HUES64 (cell line): Measurements from ENCODE around the gene SELE.
"Not testable (repeated sequence)": the region's sequence is repeated elsewhere in the genome, so short reads cannot be mapped to it uniquely, and the experiment has no call there.

ENCODE experiments used
- H3K27ac ChIP-seq: 2 replicates; pipeline ENCODE4 v1.7.0; 2013; ENCODE audit warnings: low read depth, low read length, inconsistent platforms
- H3K27me3 ChIP-seq: 2 replicates; pipeline ENCODE4 v1.6.1; 2013; ENCODE audit warnings: mild to moderate bottlenecking, low read length; ENCODE audit not compliant: insufficient read depth
- H3K36me3 ChIP-seq: 2 replicates; pipeline ENCODE4 v1.6.1; 2013; ENCODE audit warnings: mild to moderate bottlenecking, low read length; ENCODE audit not compliant: insufficient read depth
- H3K4me1 ChIP-seq: 2 replicates; pipeline ENCODE4 v1.6.1; 2013; ENCODE audit warnings: mild to moderate bottlenecking, low read length, moderate library complexity; ENCODE audit not compliant: insufficient read depth
- H3K4me3 ChIP-seq: 2 replicates; pipeline ENCODE4 v1.5.1; 2013; ENCODE audit warnings: mild to moderate bottlenecking, low read length, moderate library complexity
- H3K9ac ChIP-seq: 2 replicates; pipeline ENCODE4 v1.6.1; 2013; ENCODE audit warnings: mild to moderate bottlenecking, low read depth, low read length
- H3K9me3 ChIP-seq: 2 replicates; pipeline ENCODE4 v1.6.1; 2013; ENCODE audit warnings: low read depth, low read length; ENCODE audit not compliant: insufficient read depth
- WGBS: fragments of 150-250, 120-280 bp; methylation state at CpG from one replicate; pipeline ENCODE4 v1.1.7; 2013; ENCODE audit warnings: missing lambda C conversion rate; 5-methylcytosine and 5-hydroxymethylcytosine counted together

Gene SELE

GRCh38 chr1:169698976-169699375, 34.9 kb downstream of the SELE start:
- Histone ChIP-seq H3K36me3 (no peaks in the 10 kb centered on the region), H3K27ac (no peak overlapping the region)

GRCh38 chr1:169697755-169698154, 36.1 kb downstream of the SELE start:
- Histone ChIP-seq H3K4me1 (no peaks in the 10 kb centered on the region), H3K27me3 (peaks cover 18% of the 10 kb centered on the region; the same call in 1 of the 2 replicates), H3K36me3 (no peaks in the 10 kb centered on the region), H3K27ac (no peak overlapping the region), H3K4me3 (no peak overlapping the region), H3K9ac (no peak overlapping the region), H3K9me3 (no peaks in the 10 kb centered on the region)
- 89% methylated on average over 1 of the region's 1 CpG for WGBS

More at GRCh38 chr1:169698976-169699375, 34.9 kb downstream of the SELE start:
- H3K9me3 ChIP-seq = no peaks in the 10 kb centered on the region
- H3K9ac ChIP-seq = no peak overlapping the region
- WGBS = 90% methylated on average over 3 of the region's 3 CpGs
- H3K4me1 ChIP-seq = no peaks in the 10 kb centered on the region
- no peak overlapping the region for H3K4me3 ChIP-seq
- H3K27me3 ChIP-seq = peaks cover 7% of the 10 kb centered on the region; the same call in 1 of the 2 replicates

- H3K27ac ChIP-seq = no peak overlapping the region
- no peaks in the 10 kb centered on the region for H3K36me3 ChIP-seq
- no peak overlapping the region for H3K4me3 ChIP-seq
- H3K27me3 ChIP-seq = peaks cover 28% of the 10 kb centered on the region
- no peak overlapping the region for H3K9ac ChIP-seq
- H3K4me1 ChIP-seq = peaks cover 2% of the 10 kb centered on the region; the same call in 1 of the 2 replicates
- no peaks in the 10 kb centered on the region for H3K9me3 ChIP-seq
- WGBS = 95% methylated on average over 2 of the region's 3 CpGs
These were observed 37.4 kb downstream of the SELE start for GRCh38 chr1:169696273-169697100.

GRCh38 chr1:169694304-169695075, 39.4 kb downstream of the SELE start:
- Histone ChIP-seq H3K27ac (no peak overlapping the region), H3K9ac (no peak overlapping the region), H3K36me3 (no peaks in the 10 kb centered on the region), H3K27me3 (peaks cover 46% of the 10 kb centered on the region), H3K4me1 (peaks cover 22% of the 10 kb centered on the region), H3K9me3 (no peaks in the 10 kb centered on the region), H3K4me3 (no peak overlapping the region)
- WGBS = 88% methylated on average over 5 of the region's 5 CpGs

DNA sequence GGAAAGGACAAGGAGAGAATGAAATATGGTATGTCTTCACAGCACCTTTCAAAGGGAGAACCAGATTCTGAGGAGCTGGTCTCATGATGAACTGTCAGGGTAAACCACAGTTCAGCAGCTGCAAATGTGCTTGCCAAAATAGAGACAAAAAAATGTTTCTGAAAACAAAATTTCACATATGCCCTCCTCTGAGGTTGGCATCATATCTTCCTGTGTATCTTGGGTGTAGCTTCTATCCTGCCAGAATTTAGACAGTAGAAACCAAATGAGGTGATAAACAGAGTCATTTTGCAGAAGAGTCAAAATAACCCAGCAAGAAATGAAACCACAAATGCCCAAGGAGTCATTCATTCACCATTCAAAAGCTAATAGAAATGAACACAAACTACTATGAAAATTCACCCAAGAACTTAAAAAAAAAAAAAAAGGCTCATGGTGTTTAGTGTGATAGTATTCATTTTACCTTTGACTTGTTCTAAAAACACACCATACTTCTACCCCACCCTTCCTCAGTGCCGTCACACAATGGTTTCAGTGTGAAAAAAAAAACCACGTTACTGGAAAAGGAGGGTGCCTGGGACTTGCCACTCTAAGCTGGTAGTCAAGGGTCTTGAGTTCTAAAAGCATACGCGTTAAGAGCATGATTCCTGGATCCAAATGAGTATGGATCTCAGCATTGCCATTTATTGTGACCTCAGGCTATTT, 41.0 kb downstream of the SELE start:
- no peaks in the 10 kb centered on the region for H3K9me3 ChIP-seq
- no peaks in the 10 kb centered on the region for H3K36me3 ChIP-seq
- no peak overlapping the region for H3K4me3 ChIP-seq
- H3K9ac ChIP-seq = no peak overlapping the region
- peaks cover 23% of the 10 kb centered on the region for H3K4me1 ChIP-seq
- peaks cover 58% of the 10 kb centered on the region for H3K27me3 ChIP-seq
- H3K27ac ChIP-seq = no peak overlapping the region
- 90% methylated on average over 4 of the region's 4 CpGs for WGBS

- H3K36me3 ChIP-seq = no peaks in the 10 kb centered on the region
- H3K27me3 ChIP-seq = peaks cover 74% of the 10 kb centered on the region
- H3K9me3 ChIP-seq = no peaks in the 10 kb centered on the region
- no peak overlapping the region for H3K27ac ChIP-seq
- peaks cover 23% of the 10 kb centered on the region for H3K4me1 ChIP-seq
- no peak overlapping the region for H3K4me3 ChIP-seq
- no peak overlapping the region for H3K9ac ChIP-seq
These were observed 43.4 kb downstream of the SELE start for GRCh38 chr1:169690489-169690888.

DNA sequence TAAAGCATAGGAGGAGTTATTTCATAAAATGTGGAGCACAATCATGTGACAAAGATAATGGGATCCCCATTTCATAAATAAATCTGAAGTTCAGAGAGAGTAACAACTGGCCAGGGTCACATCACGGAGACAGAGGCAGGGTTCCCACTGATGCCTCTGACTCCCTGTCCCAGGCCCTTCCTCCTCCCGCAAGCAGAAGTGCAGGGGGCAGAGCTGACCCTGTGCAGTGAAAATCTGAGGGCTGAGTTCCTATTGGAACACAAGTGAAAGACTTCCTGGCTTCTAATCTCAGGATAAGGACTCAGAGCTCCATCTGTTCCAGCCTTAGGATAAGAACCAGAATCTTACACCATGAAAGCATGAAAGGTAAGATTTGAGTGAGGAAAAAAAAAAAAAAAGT, 44.5 kb downstream of the SELE start:
- Histone ChIP-seq H3K4me1 (peaks cover 23% of the 10 kb centered on the region), H3K27me3 (peaks cover 70% of the 10 kb centered on the region), H3K9me3 (no peaks in the 10 kb centered on the region), H3K27ac (no peak overlapping the region), H3K9ac (no peak overlapping the region), H3K36me3 (no peaks in the 10 kb centered on the region), H3K4me3 (no peak overlapping the region)
- 57% methylated on average over 2 of the region's 2 CpGs for WGBS

GRCh38 chr1:169688377-169688776, 45.5 kb downstream of the SELE start:
- H3K4me3 ChIP-seq, H3K36me3 ChIP-seq: not testable (repeated sequence)
- H3K4me1 ChIP-seq = peaks cover 23% of the 10 kb centered on the region

GRCh38 chr1:169683661-169684060, 50.2 kb downstream of the SELE start:
- Histone ChIP-seq H3K9me3 (peaks cover 5% of the 10 kb centered on the region), H3K4me3 (no peak overlapping the region), H3K27ac (no peak overlapping the region), H3K4me1 (peaks cover 9% of the 10 kb centered on the region; the same call in 1 of the 2 replicates), H3K27me3 (peaks cover 78% of the 10 kb centered on the region), H3K36me3 (no peaks in the 10 kb centered on the region), H3K9ac (no peak overlapping the region)
- 93% methylated on average over 3 of the region's 3 CpGs for whole genome bisulfite sequencing

More at GRCh38 chr1:169688377-169688776, 45.5 kb downstream of the SELE start:
- WGBS = 98% methylated on average over 4 of the region's 5 CpGs
- H3K9me3 ChIP-seq, H3K27ac ChIP-seq, H3K9ac ChIP-seq: not testable (repeated sequence)
- peaks cover 74% of the 10 kb centered on the region for H3K27me3 ChIP-seq

DNA sequence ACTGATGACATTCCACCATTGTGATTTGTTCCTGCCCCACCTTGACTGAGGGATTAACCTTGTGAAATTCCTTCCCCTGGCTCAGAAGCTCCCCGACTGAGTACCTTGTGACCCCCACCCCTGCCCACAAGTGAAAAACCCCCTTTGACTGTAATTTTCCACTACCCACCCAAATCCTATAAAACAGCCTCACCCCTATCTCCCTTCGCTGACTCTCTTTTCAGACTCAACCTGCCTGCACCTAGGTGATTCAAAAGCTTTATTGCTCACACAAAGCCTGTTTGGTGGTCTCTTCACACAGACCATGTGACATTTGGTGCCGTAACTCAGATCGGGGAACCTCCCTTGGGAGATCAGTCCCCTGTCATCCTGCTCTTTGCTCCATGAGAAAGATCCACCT, 50.7 kb downstream of the SELE start:
- H3K27me3 ChIP-seq = peaks cover 78% of the 10 kb centered on the region
- not testable (repeated sequence) for H3K9ac ChIP-seq, H3K9me3 ChIP-seq, H3K27ac ChIP-seq, H3K36me3 ChIP-seq, H3K4me3 ChIP-seq, H3K4me1 ChIP-seq
- WGBS = 84% methylated on average over 4 of the region's 4 CpGs

DNA sequence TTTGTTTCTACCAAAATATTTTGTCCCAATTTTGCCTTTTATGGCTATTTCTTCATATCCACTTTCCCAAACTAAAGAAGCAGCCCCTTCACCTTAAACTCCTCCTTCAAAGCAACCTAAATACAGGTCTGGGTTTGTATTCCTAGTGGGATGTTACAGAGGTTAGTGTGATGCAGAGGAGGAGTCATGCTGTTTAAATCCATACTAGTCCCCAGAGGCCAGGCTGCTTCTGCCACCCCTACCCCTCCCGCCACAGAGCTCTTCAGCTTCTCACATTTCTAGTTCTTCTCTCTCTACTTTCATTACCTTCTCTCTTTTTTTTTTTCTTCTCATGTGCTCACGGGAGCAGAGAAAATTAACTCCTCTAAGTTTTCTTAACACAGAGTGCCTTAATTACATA, 51.8 kb downstream of the SELE start:
- WGBS = 13% methylated on average over 2 of the region's 2 CpGs
- Histone ChIP-seq H3K9ac (no peak overlapping the region), H3K9me3 (peaks cover 5% of the 10 kb centered on the region), H3K27ac (no peak overlapping the region), H3K27me3 (peaks cover 70% of the 10 kb centered on the region), H3K4me1 (peaks cover 9% of the 10 kb centered on the region; the same call in 1 of the 2 replicates), H3K36me3 (no peaks in the 10 kb centered on the region), H3K4me3 (no peak overlapping the region)
